Midbrain (tissue), 1 donor: Measurements from ENCODE around the gene LTBP2.

Experiments used
- DNase-seq: peaks from one replicate; lab custom pipeline; 2025; lab: John Stamatoyannopoulos, UW

Gene LTBP2

DNA sequence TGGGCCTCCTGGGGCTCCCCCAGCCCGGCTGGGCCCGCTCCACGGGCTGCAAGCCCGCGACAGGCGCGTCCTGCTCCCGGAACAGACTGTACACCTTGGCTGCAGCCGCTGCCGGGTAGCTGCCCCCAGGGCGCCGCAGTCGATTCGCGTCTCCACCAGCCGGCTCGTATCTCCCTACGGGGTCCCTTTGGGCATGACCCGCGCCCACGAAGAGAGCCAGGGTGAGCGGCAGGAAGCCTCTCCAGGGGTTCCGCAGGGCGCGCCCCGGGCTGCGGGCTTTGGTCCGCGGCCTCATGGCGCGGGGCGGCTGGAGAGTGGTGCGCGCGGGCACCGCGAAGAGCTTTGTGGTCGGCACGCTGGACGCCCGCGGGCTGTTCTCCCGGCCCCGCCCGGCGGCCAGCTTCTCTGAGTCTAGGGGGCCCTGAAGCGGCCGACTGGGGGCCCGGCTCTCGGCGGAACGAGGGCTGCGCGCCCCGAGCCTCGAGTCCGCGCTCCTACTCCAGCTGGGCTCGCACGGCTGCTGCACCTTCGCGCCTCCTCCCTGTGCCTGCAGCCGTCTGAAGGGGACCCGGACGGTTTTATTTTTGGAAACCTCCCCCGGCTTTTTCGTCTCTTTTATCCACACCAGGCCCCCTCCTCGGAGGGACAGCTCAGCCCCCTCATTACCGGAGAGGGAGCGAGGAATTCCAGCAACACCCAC, at the start of gene LTBP2:
LTBP2 (minus strand) TSS at position 588 of the 700 bp plus-strand sequence; CDS start at position 295, 293 bp downstream.
- DNase-seq: no peak

DNA sequence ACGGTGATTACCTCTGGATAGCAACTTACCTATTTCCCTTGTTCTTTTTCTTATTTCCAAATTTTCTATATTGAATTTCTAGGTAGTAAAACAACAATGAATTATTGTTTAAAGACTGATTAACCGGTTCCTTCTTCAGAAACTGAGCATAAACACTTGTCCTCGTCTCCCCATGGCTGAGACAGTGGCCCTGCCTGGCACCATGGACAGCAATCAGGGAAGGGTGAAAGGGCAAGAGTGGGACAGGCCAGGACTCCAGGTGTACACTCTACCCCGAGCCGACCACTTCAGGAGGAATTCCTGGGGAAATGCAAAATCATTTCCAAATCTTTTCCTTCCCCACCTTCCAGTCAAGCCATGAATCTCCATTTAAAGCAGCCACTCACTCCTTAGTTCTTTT, 48.8 kb upstream of the LTBP2 start:
- DNase-seq: no peak

DNA sequence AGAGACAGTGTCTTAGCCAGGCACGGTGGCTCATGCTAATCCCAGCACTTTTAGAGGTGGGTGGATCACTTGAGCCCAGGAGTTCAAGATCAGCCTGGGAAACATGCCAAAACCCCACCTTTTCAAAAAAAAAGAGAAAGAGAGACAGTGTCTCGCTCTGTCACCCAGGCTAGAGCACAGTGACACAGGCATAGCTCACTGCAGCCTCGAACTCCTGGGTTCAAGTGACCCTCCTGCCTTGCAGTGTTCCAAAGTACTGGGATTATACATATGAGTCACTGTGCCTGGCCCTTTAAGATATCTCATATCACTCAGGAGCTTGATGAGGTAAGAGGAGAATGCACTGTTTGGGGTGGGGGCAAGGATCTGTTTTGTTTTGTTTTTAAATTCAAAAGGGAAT, 48.1 kb upstream of the LTBP2 start:
- no peak for DNase-seq

DNA sequence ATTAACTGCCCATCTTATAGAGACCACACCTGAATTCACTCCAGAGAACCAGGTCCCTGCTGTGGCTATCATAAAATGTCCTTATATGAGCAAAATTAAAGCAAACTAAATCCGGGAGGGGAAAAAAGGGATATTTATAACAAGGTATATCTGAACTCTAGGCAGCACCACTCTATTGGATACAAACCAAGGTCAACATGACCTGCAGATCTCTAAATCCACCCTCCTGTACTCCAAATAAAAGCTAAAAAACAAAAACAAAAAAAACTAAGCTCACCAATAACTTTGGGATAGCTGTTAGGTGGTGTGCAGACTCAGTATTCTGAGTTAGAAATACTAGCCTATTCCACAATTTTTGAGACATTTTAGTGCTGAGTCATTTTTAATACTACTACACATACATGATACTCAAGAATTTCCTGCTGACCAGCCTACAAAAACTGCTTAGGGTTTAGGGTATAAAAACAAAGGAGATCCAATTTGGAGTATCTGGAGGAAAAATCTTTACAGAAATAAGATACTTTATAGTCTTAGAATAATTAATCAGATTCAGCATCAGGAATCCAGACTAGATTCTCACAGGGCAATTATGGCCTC, 46.6 kb upstream of the LTBP2 start:
- no peak for DNase-seq

DNA sequence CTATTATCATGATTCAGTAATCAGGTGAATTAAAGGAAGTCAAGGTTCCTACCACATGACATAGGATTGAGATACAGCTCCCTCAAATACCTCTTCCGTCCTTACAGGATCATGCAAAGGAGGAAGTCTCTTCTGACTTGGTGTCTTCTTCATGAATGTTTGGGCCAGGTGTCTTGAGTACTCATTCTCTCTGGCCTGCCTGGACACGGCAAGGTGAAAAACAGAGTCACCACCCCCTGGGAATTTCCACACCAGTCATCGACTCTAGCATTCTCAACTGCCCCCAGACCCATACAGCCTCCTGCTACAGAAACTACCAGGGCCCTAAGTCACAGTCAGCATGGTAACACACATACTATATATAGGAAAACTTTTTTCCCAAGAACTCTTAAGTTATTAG, 44.9 kb upstream of the LTBP2 start:
- DNase-seq: no peak

DNA sequence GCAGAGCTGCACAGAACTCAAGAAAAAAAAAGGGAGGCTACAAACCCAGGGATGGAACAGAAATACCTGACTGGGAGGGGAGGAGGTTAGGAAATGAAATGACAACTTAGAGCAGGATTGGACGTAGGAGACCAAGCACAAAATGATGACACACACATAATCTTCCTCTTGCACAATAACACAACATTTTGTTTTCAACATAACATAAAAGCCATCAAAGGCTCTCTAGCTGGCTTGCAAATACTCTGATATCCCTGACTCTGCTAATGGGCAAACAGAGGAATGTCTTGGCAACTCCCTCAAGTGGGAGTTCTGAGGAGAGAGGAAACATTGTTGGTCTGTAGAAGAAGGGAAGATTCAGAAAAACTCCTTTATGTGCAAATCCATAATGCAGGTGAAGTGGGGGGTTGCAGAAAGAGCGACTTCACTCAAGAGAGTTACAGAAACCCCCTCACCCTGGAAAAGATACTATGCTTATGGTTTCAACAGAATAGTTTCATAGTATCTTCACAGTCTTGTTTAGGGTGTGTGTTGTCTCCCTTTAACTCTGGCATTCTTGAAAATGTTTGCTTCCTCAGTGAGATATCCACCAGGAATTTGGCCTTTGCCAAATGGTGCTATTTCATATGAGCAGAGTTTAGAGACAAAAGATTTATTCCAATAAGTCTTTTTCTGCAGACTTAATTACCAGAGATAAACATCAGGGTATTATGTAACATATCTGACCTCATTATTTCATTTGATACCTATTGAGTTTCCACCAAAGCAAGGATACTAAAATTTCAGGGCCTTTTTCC, 43.8 kb upstream of the LTBP2 start:
- no peak for DNase-seq

DNA sequence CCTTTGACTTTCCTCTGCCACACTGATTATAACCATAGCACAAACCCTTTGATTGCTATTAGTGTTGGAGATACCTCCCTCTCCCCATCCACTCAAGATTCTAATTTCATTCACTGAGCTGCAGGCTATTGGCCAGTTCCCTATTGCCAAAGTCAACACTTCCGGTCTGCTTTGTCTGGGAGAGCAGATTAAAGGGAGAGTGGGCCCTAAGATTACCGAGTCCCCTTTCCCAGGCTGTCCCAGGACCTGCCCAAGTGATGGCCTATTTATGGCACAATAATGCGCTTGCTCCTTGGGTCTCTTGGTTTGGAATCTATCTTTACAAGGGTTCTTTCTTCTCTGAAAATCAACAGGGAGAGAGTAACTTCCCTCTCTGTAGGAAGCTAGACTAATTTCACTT, 42.9 kb upstream of the LTBP2 start:
- DNase-seq: no peak

DNA sequence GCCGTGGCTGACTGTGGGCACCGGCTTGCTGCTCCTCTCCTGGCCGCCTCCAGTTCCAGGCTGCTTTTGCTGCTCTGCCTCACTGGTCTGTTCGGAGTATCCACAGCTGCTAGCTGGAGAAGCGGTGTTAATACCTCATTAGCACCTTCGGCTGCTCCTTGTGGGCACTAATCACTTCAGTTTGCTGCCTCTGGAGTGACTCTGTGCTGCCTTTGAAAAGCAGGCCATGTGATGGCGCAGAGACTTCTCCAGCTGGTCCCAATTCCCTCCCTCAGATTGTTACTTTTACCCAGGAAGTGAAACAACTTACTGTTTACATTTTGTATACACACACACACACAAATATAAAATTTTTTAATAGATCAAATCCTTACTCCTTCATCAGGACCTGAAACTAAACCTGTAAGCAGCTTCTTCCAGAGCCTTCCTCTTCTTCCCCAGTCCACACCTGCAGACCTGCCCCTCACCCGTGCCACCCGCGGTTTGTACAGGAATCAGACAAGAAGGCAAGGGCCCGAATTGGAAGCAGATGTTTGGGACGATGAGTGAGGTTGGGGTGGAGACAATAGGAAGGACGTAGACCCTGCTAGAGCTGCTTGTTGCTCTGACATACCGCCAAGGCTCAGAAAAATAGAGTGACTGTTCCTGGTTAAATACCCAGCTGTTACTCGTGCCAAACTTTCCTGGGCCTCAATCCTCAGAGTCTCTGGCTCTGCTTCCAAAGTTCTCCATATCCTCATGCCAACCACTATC, 41.5 kb upstream of the LTBP2 start:
- peak; percentile 24 for DNase-seq

DNA sequence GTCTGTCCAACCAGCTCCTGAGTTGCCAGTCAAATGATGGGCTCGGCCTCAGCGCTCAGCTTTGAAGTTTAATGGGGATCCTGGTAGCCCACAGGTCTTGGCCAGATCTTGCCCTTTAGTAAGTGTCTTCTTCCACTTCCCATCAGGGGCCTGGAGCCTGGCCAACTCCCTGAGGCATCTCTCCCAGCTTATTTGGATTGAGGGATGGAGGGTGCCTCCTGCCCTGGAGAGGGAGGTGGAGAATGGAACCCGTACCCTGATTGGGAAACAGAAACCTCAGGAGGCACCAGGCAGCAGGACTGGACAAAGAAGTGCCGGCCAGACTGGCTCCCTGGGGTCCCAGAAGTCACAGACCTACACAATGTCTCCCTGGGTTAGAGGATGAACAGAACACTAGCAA, 40.5 kb upstream of the LTBP2 start:
- DNase-seq: no peak

DNA sequence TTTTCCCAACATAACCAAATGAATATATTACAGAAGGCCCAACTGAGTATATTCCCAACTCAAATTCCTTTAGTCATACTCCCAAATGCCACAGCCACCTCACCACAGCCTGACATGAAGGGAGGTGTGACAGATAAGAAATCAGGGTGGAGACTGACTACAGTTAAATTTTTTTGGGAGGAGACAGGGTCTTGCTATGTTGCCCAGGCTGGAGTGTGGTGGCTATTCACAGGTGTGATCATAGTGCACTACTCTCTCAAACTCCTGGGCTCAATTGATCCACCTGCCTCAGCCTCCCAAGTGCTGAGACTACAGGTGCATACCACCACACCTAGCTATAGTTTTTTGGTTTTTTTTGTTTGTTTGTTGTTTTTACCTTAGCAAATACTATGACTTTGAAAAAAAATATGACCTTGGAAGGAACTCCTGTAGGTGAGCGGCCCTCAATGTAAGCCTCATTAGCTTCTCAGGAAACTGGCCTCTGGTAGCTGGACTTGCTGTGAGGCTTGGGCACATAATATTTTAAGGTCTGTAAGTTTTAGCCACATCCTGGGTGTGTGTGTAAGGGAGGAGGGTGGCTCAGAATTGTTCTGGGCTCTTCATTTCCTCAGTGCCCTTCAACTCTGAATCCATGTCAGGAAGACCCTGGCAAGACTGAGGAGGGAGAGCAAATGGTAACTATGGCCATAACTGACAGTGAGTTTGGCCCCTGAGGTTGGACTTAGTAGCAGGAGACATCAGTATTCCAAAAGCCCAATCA, 39.1 kb upstream of the LTBP2 start:
- no peak for DNase-seq

DNA sequence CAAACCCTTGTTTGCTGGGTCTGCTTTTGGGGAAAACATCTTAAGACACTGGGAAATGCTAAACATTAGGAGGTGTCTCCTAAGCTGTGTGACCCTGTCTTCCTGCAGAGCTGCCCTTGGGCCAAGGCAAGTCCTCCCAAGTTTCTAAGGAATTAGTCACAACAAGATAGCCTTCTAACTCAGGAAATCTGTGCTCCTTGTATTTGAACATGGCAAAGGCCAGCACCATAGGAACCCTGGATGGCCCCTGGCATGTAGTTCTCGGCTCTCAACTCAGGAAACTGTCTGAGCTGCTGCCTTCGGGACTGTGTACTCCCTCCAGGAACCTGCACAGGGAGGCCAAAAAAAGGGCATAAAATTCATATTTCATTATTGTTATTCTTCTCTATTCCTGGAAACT, 37.6 kb upstream of the LTBP2 start:
- no peak for DNase-seq

DNA sequence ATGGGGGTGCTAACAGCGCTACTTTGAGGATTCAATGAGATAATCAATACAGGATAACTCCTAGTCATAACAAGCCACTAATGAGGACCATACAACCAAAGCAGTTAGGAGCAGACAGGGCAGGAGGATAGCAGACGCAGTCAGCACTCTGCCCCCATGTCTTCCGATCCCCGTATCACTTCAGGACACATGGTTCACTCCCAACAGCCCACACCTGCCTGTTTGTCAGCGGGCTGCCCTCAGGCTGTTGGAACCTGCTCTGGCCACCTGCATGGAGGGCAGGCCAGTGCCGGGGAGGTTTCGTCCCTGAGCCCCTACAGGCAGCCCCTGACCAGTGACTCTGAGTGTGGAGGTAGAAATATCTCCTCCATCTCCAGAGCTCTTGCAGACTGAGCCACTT, 37.1 kb upstream of the LTBP2 start:
- no peak for DNase-seq

DNA sequence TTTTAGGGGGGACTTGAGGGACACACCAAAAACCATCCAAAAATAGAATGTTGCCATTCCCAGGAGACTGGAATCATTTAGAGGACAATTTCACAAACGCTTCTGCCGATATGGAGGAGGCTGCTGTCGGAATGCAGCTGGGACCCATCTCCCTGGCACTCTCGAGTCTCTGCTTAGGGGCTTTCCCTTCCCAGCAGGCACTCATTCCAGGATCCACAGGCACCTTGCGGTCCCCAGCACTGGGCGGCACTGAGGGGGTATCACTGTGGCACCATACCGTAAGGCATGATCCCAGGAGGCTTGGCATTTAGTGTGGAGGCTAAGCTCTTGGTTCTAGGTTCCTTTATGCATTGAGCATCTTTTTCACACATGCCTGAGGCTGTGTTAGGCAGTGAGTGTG, 36.6 kb upstream of the LTBP2 start:
- no peak for DNase-seq

DNA sequence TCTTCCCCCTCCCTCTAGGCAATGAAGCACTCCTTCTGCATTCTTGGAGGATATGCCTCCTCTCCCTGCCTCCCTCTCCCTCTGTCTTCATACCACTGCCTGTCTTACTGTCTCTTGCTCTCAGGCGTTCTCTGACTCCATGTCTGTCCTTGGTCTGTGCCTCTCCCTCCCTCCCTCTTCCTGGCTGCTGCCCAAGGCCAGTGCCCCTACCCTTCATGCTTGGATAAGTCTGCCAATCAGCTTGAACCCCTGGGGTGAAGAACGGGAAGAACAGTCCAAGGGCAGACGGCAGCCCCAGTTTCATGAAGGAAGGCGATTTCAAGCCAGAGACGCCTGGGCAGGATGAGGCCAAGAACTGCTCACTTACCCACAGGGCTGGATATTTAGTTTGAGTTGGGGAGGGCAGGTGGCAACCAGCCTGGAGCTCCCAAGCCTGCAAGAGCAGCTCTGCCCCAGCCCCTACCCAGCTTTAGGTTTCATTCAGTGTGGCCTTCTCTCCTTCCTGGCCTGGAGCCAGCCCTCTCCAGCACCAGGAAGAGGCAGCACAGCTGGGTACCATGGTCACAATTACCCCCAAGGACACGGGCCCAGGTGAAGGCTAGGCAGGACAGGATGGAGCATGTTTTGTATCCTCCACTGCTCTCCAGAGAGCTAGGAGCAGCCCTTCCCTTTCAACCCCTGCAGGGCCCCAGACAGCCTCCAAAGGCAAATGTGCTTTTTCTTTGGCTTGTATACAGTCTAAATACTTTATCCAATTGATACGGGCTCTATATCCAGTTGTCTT, 35.8 kb upstream of the LTBP2 start:
- DNase-seq: peak; percentile 7

DNA sequence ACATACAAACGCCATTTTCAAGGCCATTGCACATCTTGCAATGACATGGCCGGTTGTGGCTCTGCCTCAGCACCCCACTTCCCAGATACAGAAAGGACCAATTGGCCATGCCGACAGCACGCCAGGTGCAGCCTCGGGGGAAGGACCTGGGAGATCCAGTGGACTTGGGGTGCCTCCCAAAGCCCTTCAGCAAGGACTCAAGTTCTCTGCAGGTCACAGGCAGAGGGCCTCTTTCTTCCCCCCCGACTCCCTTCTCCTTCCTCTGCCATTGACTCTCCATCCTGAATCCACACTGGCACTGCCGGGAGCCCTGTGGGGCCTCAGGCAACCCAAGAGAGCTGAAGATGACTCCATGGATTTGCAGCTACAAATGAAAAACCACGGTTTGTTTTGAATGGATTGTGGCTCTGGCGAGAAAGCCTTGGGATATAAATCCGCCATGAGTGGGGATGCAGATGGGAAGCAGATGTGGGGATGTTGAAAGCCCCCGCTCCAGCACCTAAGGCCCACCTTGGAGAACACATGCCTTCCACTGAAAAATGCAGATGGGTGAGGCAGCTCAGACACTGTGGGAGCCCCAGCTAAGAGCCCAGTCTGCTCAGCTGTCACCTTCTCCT, 35.1 kb upstream of the LTBP2 start:
- DNase-seq: no peak

DNA sequence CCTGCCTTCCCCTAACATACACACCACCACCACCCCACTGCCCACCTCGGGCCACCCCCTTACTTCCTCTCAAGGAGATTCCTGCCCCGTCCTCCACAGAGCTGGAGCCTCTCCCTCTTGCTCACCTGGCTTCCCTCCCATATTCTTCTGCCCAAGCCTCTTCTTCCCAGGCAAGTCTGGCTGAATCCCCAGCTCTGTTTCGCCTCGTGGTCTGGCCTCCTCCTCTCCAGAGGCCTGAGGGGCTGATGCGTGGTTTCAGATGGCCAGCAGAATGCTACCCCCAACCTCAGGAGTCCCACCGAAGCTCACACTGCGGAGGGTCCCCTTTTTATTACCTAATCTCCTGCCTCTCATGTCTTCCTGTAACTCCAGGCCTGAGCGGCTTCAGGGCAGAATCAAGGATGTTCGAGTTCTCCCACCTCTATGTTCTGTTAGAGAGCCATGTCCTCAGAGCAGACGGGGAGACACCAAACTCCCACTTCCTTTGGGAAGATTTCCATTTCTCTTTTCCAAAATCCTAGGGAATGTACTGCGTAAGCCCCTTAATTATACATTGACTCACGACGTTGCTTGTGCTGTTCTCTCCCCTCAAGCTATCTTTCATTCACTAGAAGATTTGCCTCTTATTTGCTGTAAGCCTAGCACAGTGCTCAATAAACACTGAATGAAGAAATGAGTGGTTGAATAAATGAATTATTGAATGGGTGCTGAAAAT, 33.9 kb upstream of the LTBP2 start:
- no peak for DNase-seq

DNA sequence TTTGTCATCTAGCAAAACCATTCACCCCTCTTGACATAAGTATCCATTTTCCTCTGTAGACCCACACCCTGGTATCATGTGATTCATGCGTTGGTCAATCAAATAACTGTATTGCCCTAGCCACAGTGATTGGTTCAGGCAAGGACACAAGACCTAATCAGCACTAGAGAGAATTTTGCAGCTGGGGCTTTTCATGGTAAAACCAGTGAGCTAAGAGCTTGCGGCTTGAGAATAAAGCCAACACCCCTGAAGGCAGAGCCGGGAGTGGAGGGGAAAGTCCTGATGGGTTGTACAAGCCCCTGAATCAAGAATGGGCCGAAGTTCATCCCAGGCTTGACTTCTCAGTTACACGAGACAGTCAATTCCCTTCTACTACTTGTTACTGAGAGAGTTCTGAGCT, 33.2 kb upstream of the LTBP2 start:
- no peak for DNase-seq

DNA sequence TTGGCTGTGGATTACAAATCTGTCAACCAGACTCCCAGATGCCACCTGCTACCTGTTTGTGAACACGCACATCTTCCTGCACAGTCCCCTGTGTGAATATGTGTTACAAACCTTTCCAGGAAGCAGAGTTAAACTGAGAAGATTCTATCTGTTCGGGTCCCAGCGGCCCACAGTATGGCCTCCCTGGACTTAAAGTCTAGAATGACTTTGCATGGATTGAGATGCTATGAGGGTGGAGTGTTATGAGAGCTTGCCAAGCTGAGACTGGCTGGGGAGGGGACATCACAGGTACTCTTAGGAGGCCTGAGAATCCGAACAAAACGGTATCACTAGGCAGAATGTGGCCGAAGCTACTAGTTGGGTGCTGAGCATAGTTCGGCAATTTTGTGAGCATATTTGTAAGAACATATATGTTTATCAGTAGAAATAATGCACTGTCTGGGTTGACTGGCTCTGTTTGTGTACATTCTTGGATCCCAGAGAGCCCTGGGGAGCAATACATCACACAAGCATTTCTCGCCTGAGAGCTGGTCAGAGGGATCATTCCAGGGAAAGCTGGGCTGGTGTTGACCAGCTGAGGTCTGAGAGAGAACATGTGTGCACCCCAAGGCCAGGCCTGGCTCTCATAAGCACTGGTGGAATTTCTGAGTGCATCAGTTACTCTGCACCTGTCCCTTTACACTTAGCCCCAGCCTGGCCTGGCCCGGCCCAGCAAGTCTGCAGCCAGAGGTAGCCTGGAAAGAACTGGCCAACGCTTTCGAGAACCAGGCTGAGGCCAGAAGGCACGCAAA, 29.8 kb upstream of the LTBP2 start:
- DNase-seq: no peak

DNA sequence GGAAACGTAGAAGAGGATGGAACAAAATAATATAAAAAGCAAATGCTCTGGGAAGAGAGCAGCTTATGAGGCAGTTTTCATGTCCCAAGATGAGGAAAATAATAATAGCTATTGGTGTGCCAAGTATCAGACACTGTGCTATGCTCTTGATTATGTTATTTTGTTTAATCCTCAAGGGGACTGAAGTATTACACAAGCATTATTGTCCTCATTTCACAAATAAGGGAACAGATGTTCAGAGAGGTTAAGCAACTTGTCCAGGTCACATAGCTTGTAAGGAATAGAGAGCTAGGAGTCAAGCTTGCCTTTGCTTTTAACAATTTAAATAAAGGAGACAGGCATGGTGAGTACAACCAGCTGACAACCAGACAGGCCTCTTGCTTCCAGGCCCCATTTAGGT, 26.9 kb upstream of the LTBP2 start:
- DNase-seq: no peak
